Measurements from ENCODE around the gene ROBO1. TPM values are rescaled to one million over a fixed set of nuclear protein-coding genes. Genes with fewer than 3 reads are reported as not detected.

Gene ROBO1
- total and polyA plus RNA-seq, 4 donors: 1.0 to 30.3 (median 3.9) TPM

DNA sequence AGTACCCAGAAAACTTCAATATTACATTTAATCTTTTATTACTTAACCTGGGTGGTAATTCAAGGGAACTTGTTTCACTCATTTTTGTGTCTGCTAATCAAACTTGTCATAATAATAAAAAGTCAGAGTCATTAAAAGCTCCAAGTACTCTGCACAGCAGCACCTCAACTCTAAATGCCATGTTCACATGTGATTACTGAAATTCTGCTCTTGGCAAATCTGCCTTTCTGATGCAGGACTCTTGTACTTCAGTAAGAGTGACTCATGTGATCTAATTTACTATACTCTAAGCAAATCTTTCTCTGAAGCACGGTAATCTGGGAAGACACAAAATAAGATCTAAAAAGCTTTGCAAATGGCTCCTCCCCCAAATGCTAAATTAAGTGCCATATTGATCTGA is 6.4 kb downstream of the ROBO1 start:
- no peaks in the 10 kb centered on the region for H3K36me3 ChIP-seq (ENCODE audit: control insufficient read depth in 4 of 4, insufficient read depth in 3 of 4, low read depth in 1 of 4, low read length in 3 of 4)
- H3K27ac ChIP-seq (ENCODE audit: low read depth in 1 of 2, low read length in 2 of 2): no peak overlapping the region
- no peak overlapping the region for H3K9ac ChIP-seq (ENCODE audit: low read depth in 1 of 2, low read length in 2 of 2)
- no peak for TF ChIP-seq RXRA (IDR thresholded peaks at IDR 0.05)
- no peak for TF ChIP-seq MAX (IDR thresholded peaks at IDR 0.05)
- TF ChIP-seq FOXA1 (IDR thresholded peaks at IDR 0.05): no peak
- no peak for TF ChIP-seq FOXA2 (IDR thresholded peaks at IDR 0.05)
- TF ChIP-seq HNF4A (conservative IDR thresholded peaks at IDR 0.05): no peak
- no peak for TF ChIP-seq ZBTB33 (IDR thresholded peaks at IDR 0.05)
- TF ChIP-seq, protein P1, sequence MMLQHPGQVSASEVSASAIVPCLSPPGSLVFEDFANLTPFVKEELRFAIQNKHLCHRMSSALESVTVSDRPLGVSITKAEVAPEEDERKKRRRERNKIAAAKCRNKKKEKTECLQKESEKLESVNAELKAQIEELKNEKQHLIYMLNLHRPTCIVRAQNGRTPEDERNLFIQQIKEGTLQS (IDR thresholded peaks at IDR 0.05): no peak
- TF ChIP-seq, protein P2, sequence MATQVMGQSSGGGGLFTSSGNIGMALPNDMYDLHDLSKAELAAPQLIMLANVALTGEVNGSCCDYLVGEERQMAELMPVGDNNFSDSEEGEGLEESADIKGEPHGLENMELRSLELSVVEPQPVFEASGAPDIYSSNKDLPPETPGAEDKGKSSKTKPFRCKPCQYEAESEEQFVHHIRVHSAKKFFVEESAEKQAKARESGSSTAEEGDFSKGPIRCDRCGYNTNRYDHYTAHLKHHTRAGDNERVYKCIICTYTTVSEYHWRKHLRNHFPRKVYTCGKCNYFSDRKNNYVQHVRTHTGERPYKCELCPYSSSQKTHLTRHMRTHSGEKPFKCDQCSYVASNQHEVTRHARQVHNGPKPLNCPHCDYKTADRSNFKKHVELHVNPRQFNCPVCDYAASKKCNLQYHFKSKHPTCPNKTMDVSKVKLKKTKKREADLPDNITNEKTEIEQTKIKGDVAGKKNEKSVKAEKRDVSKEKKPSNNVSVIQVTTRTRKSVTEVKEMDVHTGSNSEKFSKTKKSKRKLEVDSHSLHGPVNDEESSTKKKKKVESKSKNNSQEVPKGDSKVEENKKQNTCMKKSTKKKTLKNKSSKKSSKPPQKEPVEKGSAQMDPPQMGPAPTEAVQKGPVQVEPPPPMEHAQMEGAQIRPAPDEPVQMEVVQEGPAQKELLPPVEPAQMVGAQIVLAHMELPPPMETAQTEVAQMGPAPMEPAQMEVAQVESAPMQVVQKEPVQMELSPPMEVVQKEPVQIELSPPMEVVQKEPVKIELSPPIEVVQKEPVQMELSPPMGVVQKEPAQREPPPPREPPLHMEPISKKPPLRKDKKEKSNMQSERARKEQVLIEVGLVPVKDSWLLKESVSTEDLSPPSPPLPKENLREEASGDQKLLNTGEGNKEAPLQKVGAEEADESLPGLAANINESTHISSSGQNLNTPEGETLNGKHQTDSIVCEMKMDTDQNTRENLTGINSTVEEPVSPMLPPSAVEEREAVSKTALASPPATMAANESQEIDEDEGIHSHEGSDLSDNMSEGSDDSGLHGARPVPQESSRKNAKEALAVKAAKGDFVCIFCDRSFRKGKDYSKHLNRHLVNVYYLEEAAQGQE (IDR thresholded peaks at IDR 0.05): no peak
- no peak for TF ChIP-seq CTCF (IDR thresholded peaks at IDR 0.05; ENCODE audit: low read depth, low read length, missing input control)
- no peak for TF ChIP-seq EGR1 (IDR thresholded peaks at IDR 0.05; ENCODE audit: low read depth in 2 of 2)
- TF ChIP-seq TAF1 (conservative IDR thresholded peaks at IDR 0.05): no peak
- TF ChIP-seq RAD21 (IDR thresholded peaks at IDR 0.05): no peak
- TF ChIP-seq HNF4G (IDR thresholded peaks at IDR 0.05): no peak
- no peak for TF ChIP-seq NR2F2 (IDR thresholded peaks at IDR 0.05)
- no peak for TF ChIP-seq SP1 (IDR thresholded peaks at IDR 0.05)
- TF ChIP-seq GABPA (IDR thresholded peaks at IDR 0.05 in 1 of 2, conservative IDR thresholded peaks at IDR 0.05 in 1 of 2): no peak
- no peak for TF ChIP-seq YY1 (IDR thresholded peaks at IDR 0.05)
- no peak for TF ChIP-seq JUND (IDR thresholded peaks at IDR 0.05)
- WGBS: 73% methylated on average over 1 of the region's 1 CpG
- DNase-seq (ENCODE audit: low spot score): no peak
- no peaks in the 10 kb centered on the region for H3K4me1 ChIP-seq (ENCODE audit: control insufficient read depth in 4 of 4, insufficient read depth in 4 of 4, low read length in 3 of 4)
- H3K9me3 ChIP-seq (ENCODE audit: control insufficient read depth in 4 of 4, low read length in 3 of 4): no peaks in the 10 kb centered on the region
- H3K27me3 ChIP-seq (ENCODE audit: control insufficient read depth in 4 of 4, insufficient read depth in 4 of 4, low read length in 3 of 4): peaks cover 0 to 2% (median 1%) of the 10 kb centered on the region in 4 donors
- H3K4me3 ChIP-seq (ENCODE audit: low read depth in 1 of 3, low read length in 3 of 3): no peak overlapping the region
